IMR-90 (cell line): ENCODE results near the gene SUPT3H. TPM values are rescaled to one million over a fixed set of nuclear protein-coding genes. Genes with fewer than 3 reads are reported as not detected.

Experiments
- ATAC-seq: fragments of 200-7000 bp; cut with Tn5 transposase; 2 replicates; pipeline ENCODE4 v1.9.1; 2020; ENCODE audit warnings: low read depth, mild to moderate bottlenecking, moderate library complexity
- BruUV-seq: library from RNA; stranded (reverse); fragments of 400-500 nt; replicated peaks from 2 replicates; lab custom pipeline; 2021; lab: Mats Ljungman, UMichigan
- CTCF ChIA-PET: fragments of 300-600 bp; formaldehyde crosslinking; extraction: SDS; loops from one replicate; lab custom pipeline; 2021; ENCODE audit warnings: antibody characterized with exemption; lab: Yijun Ruan, JAX
- POLR2A ChIA-PET: fragments of 300-600 bp; sonication (Branson Sonifier 250); formaldehyde crosslinking; loops from one replicate; lab custom pipeline; 2022; ENCODE audit warnings: antibody characterized with exemption; ENCODE audit not compliant: unreplicated experiment; lab: Charles Lee
- DNase-seq: peaks from one replicate; pipeline ENCODE4 v3.0.0; 2013
- H2AFZ ChIP-seq: replicated peaks from 2 replicates; pipeline ENCODE3; 2013; ENCODE audit warnings: low read length, mild to moderate bottlenecking; ENCODE audit not compliant: poor library complexity
- H2AK5ac ChIP-seq: 2 replicates; pipeline ENCODE4 v1.6.1; 2013; ENCODE audit warnings: low read depth, low read length, inconsistent platforms
- H2AK9ac ChIP-seq: replicated peaks from 2 replicates; pipeline ENCODE3; 2013; ENCODE audit warnings: mild to moderate bottlenecking, low read depth, low read length, moderate library complexity; ENCODE audit not compliant: poor library complexity
- H2BK120ac ChIP-seq: 2 replicates; pipeline ENCODE4 v1.6.1; 2013; ENCODE audit warnings: low read depth, low read length, inconsistent platforms
- H2BK15ac ChIP-seq: 3 replicates; pipeline ENCODE4 v1.6.1; 2013; ENCODE audit warnings: low read depth, low read length, inconsistent platforms
- H2BK20ac ChIP-seq: 2 replicates; pipeline ENCODE4 v1.6.1; 2013; ENCODE audit warnings: low read depth, mild to moderate bottlenecking, inconsistent platforms, low read length, moderate library complexity
- H2BK5ac ChIP-seq: 2 replicates; pipeline ENCODE4 v1.6.1; 2013; ENCODE audit warnings: mild to moderate bottlenecking, low read depth, low read length, inconsistent platforms; ENCODE audit not compliant: poor library complexity, severe bottlenecking
- H3K14ac ChIP-seq: replicated peaks from 2 replicates; pipeline ENCODE4 v1.6.1; 2013; ENCODE audit warnings: low read depth, low read length, inconsistent platforms
- H3K18ac ChIP-seq: 2 replicates; pipeline ENCODE4 v1.6.1; 2013; ENCODE audit warnings: low read depth, low read length, control low read depth
- H3K23ac ChIP-seq: 2 replicates; pipeline ENCODE4 v1.6.1; 2013; ENCODE audit warnings: low read depth, low read length, inconsistent platforms
- H3K27ac ChIP-seq: 2 replicates; pipeline ENCODE4 v1.5.1; 2013; ENCODE audit warnings: mild to moderate bottlenecking, control low read depth, low read length; ENCODE audit not compliant: insufficient read depth
- H3K27me3 ChIP-seq: 2 replicates; pipeline ENCODE4 v1.6.1; 2013; ENCODE audit warnings: low read length; ENCODE audit not compliant: control insufficient read depth, insufficient read depth
- H3K36me3 ChIP-seq: 2 replicates; pipeline ENCODE4 v1.6.1; 2013; ENCODE audit warnings: low read length, mixed read lengths; ENCODE audit not compliant: control insufficient read depth, insufficient read depth
- H3K4ac ChIP-seq: 2 replicates; pipeline ENCODE4 v1.6.1; 2013; ENCODE audit warnings: low read depth, low read length, inconsistent platforms
- H3K4me1 ChIP-seq: 2 replicates; pipeline ENCODE4 v1.6.1; 2013; ENCODE audit warnings: low read length, mixed read lengths; ENCODE audit not compliant: control insufficient read depth, insufficient read depth
- H3K4me2 ChIP-seq: 2 replicates; pipeline ENCODE4 v1.6.1; 2013; ENCODE audit warnings: low read depth, mild to moderate bottlenecking, control low read depth, low read length, moderate library complexity
- H3K4me3 ChIP-seq: 2 replicates; pipeline ENCODE4 v1.5.1; 2013; ENCODE audit warnings: low read depth, mild to moderate bottlenecking, control low read depth, low read length, moderate library complexity; ENCODE audit not compliant: insufficient read depth
- H3K56ac ChIP-seq: 2 replicates; pipeline ENCODE4 v1.6.1; 2013; ENCODE audit warnings: low read length, inconsistent platforms; ENCODE audit not compliant: insufficient read depth; ENCODE audit errors: extremely low read depth
- H3K79me1 ChIP-seq, 2 experiments: 2 replicates each; pipeline ENCODE4 v1.6.1; 2013; ENCODE audit warnings: low read length in 2 of 2, inconsistent platforms in 1 of 2, low read depth in 1 of 2
- H3K9ac ChIP-seq: 2 replicates; pipeline ENCODE4 v1.6.1; 2013; ENCODE audit warnings: low read depth, low read length, control low read depth
- H3K9me1 ChIP-seq: 2 replicates; pipeline ENCODE4 v1.6.1; 2013; ENCODE audit warnings: low read length, inconsistent platforms; ENCODE audit not compliant: insufficient read depth
- H3K9me3 ChIP-seq: 2 replicates; pipeline ENCODE4 v1.6.1; 2013; ENCODE audit warnings: low read length; ENCODE audit not compliant: control insufficient read depth, insufficient read depth
- H4K20me1 ChIP-seq: 2 replicates; pipeline ENCODE4 v1.6.1; 2013; ENCODE audit warnings: low read length, inconsistent platforms; ENCODE audit not compliant: insufficient read depth
- H4K5ac ChIP-seq: 2 replicates; pipeline ENCODE4 v1.6.1; 2013; ENCODE audit warnings: mild to moderate bottlenecking, low read depth, low read length, control low read depth
- H4K8ac ChIP-seq, 2 experiments: 2 replicates each; pipeline ENCODE4 v1.6.1; 2013; ENCODE audit warnings: low read depth in 2 of 2, low read length in 2 of 2, control low read depth in 1 of 2, inconsistent platforms in 1 of 2
- H4K91ac ChIP-seq: 2 replicates; pipeline ENCODE4 v1.6.1; 2013; ENCODE audit warnings: low read depth, low read length, inconsistent platforms; ENCODE audit not compliant: insufficient read depth
- BHLHE40 ChIP-seq: fragments of 150-350 bp; IDR thresholded peaks from 2 replicates; pipeline ENCODE4 v1.6.1; 2016; ENCODE audit warnings: mild to moderate bottlenecking, low read depth, low read length
- CEBPB ChIP-seq: IDR thresholded peaks from 2 replicates; pipeline ENCODE4 v1.6.1; 2012; ENCODE audit warnings: low read depth, low read length, improper control_type of control experiment
- CHD1 ChIP-seq: IDR thresholded peaks from 2 replicates; pipeline ENCODE4 v1.6.1; 2012; ENCODE audit warnings: low read depth, low read length, improper control_type of control experiment
- CTCF ChIP-seq: conservative IDR thresholded peaks from 2 replicates; pipeline ENCODE4 v1.5.1; 2012; ENCODE audit warnings: mild to moderate bottlenecking, low read depth, low read length, improper control_type of control experiment
- ELK1 ChIP-seq: fragments of 150-350 bp; IDR thresholded peaks from 2 replicates; pipeline ENCODE4 v1.6.1; 2016; ENCODE audit warnings: low read depth, mild to moderate bottlenecking, low read length, moderate library complexity, borderline replicate concordance
- MAZ ChIP-seq: IDR thresholded peaks from 2 replicates; pipeline ENCODE4 v1.6.1; 2012; ENCODE audit warnings: low read depth, mild to moderate bottlenecking, low read length, improper control_type of control experiment, moderate library complexity, borderline replicate concordance
- MXI1 ChIP-seq: IDR thresholded peaks from 2 replicates; pipeline ENCODE4 v1.6.1; 2012; ENCODE audit warnings: low read depth, mild to moderate bottlenecking, low read length, moderate library complexity, borderline replicate concordance
- NFE2L2 ChIP-seq: fragments of 150-350 bp; IDR thresholded peaks from 2 replicates; pipeline ENCODE4 v1.6.1; 2016; ENCODE audit warnings: low read depth, mild to moderate bottlenecking, low read length
- RAD21 ChIP-seq: IDR thresholded peaks from 2 replicates; pipeline ENCODE4 v1.6.1; 2012; ENCODE audit warnings: low read length, improper control_type of control experiment
- RCOR1 ChIP-seq: IDR thresholded peaks from 2 replicates; pipeline ENCODE4 v1.6.1; 2012; ENCODE audit warnings: mild to moderate bottlenecking, low read length, improper control_type of control experiment; ENCODE audit not compliant: insufficient replicate concordance
- RFX5 ChIP-seq: IDR thresholded peaks from 2 replicates; pipeline ENCODE4 v1.8.0; 2012; ENCODE audit warnings: low read depth, mild to moderate bottlenecking, low read length, moderate library complexity
- SMC3 ChIP-seq: fragments of 150-350 bp; IDR thresholded peaks from 2 replicates; pipeline ENCODE4 v1.6.1; 2016; ENCODE audit warnings: low read depth, mild to moderate bottlenecking, antibody characterized with exemption, low read length, moderate library complexity
- WGBS, 2 experiments: methylation state at CpG; one replicate each; pipeline versions ENCODE4 v1.1.5 to v1.1.7; 2013; ENCODE audit warnings: missing lambda C conversion rate in 2 of 2; ENCODE audit not compliant: insufficient read length in 1 of 2; ENCODE audit errors: extremely low coverage in 2 of 2; 5-methylcytosine and 5-hydroxymethylcytosine counted together
- dilution Hi-C: fragments of 300-500 bp; cut with HindIII; formaldehyde crosslinking; loops from one replicate; pipeline ENCODE4 v1.14.3; 2018; ENCODE audit warnings: low sequenced_read_pairs; ENCODE audit not compliant: unreplicated experiment
- in situ Hi-C: fragments of 300-500 bp; cut with MboI; formaldehyde crosslinking; loops from 3 replicates; pipeline ENCODE4 v1.14.3; 2019; ENCODE audit warnings: low sequenced_read_pairs, inconsistent platforms, mixed read lengths
- intact Hi-C: fragments of 100-400 bp; cut with micrococcal nuclease; formaldehyde crosslinking; loops from 2 replicates; pipeline ENCODE4 v1.10.0; 2022
- polyA plus RNA-seq, 3 experiments: library from polyadenylated mRNA; depleted of rRNA; stranded (reverse); fragments of >200 nt; gene quantifications; 2 replicates each; pipeline ENCODE4 v1.2.3, GENCODE V29; 2012; ENCODE audit warnings: low replicate concordance in 1 of 3
- total RNA-seq: library from RNA; depleted of rRNA; stranded (reverse); fragments of >200 nt; gene quantifications from 2 replicates; pipeline ENCODE4 v1.2.3, GENCODE V29; 2012

SUPT3H gene
- total and polyA plus RNA-seq, 2 of the 4 experiments (the other 2 are of a cell fraction) = 4.5 to 5.0 TPM

GRCh38 chr6:44804546-44805159, 573.1 kb downstream of the SUPT3H start:
- BruUV-seq = no TSS peak
- H3K23ac ChIP-seq = no peak overlapping the region
- peak overlapping the region; percentile 49; the same call in 1 of the 2 replicates for H2BK20ac ChIP-seq
- TF ChIP-seq MAZ = no peak
- TF ChIP-seq SMC3 = no peak
- no peak for TF ChIP-seq CTCF
- no peak for TF ChIP-seq RFX5
- no peak for TF ChIP-seq CHD1
- TF ChIP-seq CEBPB = no peak
- TF ChIP-seq ELK1 = no peak
- TF ChIP-seq RCOR1 = no peak
- TF ChIP-seq NFE2L2 = no peak
- TF ChIP-seq MXI1 = no peak
- TF ChIP-seq RAD21 = no peak
- TF ChIP-seq BHLHE40 = no peak
- H3K27me3 ChIP-seq = peaks cover 8% of the 10 kb centered on the region
- H3K79me1 ChIP-seq = no peaks in the 10 kb centered on the region
- H4K8ac ChIP-seq = no peak overlapping the region; a peak in 1 of 4 replicates
- ATAC-seq (no peak), DNase-seq (no peak)
- intact Hi-C loops = loop anchor here (5.0 kb wide), 1 partner anchor 147 kb away; no protein-coding TSS in a partner anchor
- no peak overlapping the region for H2AFZ ChIP-seq
- no peak overlapping the region for H3K4me3 ChIP-seq
- dilution Hi-C loops = no loop called here
- H3K4me2 ChIP-seq = no peak overlapping the region
- no CpG with 5 or more reads among the region's 4 CpGs for WGBS, 2 experiments
- peaks cover 12% of the 10 kb centered on the region for H3K4me1 ChIP-seq
- H3K4ac ChIP-seq = peak overlapping the region; percentile 36; the same call in 1 of the 2 replicates
- H2BK15ac ChIP-seq = no peak overlapping the region
- H2BK5ac ChIP-seq = peak overlapping the region; percentile 5
- peak overlapping the region; percentile 37 for H2BK120ac ChIP-seq
- H2AK9ac ChIP-seq = no peak overlapping the region
- no peak overlapping the region for H3K9ac ChIP-seq
- no peak overlapping the region for H3K56ac ChIP-seq
- no peak overlapping the region for H4K5ac ChIP-seq
- H3K27ac ChIP-seq = no peak overlapping the region
- H4K20me1 ChIP-seq = no peaks in the 10 kb centered on the region
- H3K9me3 ChIP-seq = no peaks in the 10 kb centered on the region
- no peak overlapping the region for H2AK5ac ChIP-seq
- H3K14ac ChIP-seq = peak overlapping the region; percentile 44; the same call in 1 of the 2 replicates
- no peaks in the 10 kb centered on the region for H3K36me3 ChIP-seq
- ChIA-PET CTCF (no interaction called here), POLR2A (no interaction called here)
- no peak overlapping the region for H4K91ac ChIP-seq
- in situ Hi-C loops = no loop called here
- H3K9me1 ChIP-seq = peaks cover 9% of the 10 kb centered on the region
- H3K18ac ChIP-seq = no peak overlapping the region; the same call in 1 of the 2 replicates
